Chondrocyte (in vitro differentiated cells): ENCODE data around the gene PPM1H. TPM values are rescaled to one million over a fixed set of nuclear protein-coding genes. Genes with fewer than 3 reads are reported as not detected.

Source experiments
- DNase-seq: peaks from one replicate; pipeline ENCODE4 v3.0.0; 2021; ENCODE audit warnings: mixed read lengths, low spot score
- H3K27ac Mint-ChIP-seq: one replicate; pipeline ENCODE4 v1.8.0; 2021; ENCODE audit warnings: mild to moderate bottlenecking, moderate library complexity, mixed read lengths; ENCODE audit not compliant: unreplicated experiment
- H3K27me3 Mint-ChIP-seq: 2 replicates; pipeline ENCODE4 v1.8.0; 2021; ENCODE audit warnings: low read depth, mixed read lengths
- H3K36me3 Mint-ChIP-seq: 2 replicates; pipeline ENCODE4 v1.8.0; 2021; ENCODE audit warnings: low read depth, mixed read lengths
- H3K4me1 Mint-ChIP-seq: 2 replicates; pipeline ENCODE4 v1.8.0; 2021; ENCODE audit warnings: low read depth, mild to moderate bottlenecking, mixed read lengths
- H3K4me3 Mint-ChIP-seq: one replicate; pipeline ENCODE4 v1.8.0; 2021; ENCODE audit warnings: mild to moderate bottlenecking, moderate library complexity, mixed read lengths; ENCODE audit not compliant: unreplicated experiment
- H3K9me3 Mint-ChIP-seq: 2 replicates; pipeline ENCODE4 v1.8.0; 2021; ENCODE audit warnings: low read depth, mixed read lengths
- total RNA-seq: library from RNA; stranded (reverse); gene quantifications from 3 replicates; pipeline ENCODE4 v1.2.1, GENCODE V29; 2021
- TF ChIP-seq, protein P1 (sequence below): fragments of 200-600 bp; sonication (generic); IDR thresholded peaks from 2 replicates; pipeline ENCODE4 v1.5.0; 2021; ENCODE audit warnings: antibody characterized with exemption, mild to moderate bottlenecking, moderate library complexity

The PPM1H gene
- total RNA-seq, 1 donor from 2014 or later: 34.3 TPM

DNA sequence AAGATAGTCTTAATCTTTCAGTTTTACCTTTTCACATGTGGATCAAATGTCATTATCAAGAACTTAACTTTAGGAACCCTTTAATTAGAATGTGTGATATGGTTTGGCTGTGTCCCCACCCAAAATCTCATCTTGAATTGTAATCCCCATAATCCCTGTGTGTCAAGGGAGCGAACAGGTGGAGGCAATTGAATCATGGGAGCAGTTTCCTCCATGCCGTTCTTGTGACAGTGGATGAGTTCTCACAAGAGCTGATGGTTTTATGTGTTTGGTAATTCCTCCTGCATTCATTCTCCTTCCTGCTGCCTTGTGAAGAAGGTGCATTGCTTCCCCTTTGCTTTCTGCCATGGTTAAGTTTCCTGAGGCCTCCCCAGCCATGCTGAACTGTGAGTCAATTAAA is 307.8 kb downstream of the PPM1H start:
- TF ChIP-seq, protein P1, sequence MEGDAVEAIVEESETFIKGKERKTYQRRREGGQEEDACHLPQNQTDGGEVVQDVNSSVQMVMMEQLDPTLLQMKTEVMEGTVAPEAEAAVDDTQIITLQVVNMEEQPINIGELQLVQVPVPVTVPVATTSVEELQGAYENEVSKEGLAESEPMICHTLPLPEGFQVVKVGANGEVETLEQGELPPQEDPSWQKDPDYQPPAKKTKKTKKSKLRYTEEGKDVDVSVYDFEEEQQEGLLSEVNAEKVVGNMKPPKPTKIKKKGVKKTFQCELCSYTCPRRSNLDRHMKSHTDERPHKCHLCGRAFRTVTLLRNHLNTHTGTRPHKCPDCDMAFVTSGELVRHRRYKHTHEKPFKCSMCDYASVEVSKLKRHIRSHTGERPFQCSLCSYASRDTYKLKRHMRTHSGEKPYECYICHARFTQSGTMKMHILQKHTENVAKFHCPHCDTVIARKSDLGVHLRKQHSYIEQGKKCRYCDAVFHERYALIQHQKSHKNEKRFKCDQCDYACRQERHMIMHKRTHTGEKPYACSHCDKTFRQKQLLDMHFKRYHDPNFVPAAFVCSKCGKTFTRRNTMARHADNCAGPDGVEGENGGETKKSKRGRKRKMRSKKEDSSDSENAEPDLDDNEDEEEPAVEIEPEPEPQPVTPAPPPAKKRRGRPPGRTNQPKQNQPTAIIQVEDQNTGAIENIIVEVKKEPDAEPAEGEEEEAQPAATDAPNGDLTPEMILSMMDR: no peak
- Mint-ChIP-seq H3K9me3 (no peaks in the 10 kb centered on the region), H3K27ac (no peak overlapping the region), H3K27me3 (no peaks in the 10 kb centered on the region), H3K4me1 (peaks cover 17% of the 10 kb centered on the region), H3K36me3 (no peaks in the 10 kb centered on the region), H3K4me3 (no peak overlapping the region)
- no peak for DNase-seq

DNA sequence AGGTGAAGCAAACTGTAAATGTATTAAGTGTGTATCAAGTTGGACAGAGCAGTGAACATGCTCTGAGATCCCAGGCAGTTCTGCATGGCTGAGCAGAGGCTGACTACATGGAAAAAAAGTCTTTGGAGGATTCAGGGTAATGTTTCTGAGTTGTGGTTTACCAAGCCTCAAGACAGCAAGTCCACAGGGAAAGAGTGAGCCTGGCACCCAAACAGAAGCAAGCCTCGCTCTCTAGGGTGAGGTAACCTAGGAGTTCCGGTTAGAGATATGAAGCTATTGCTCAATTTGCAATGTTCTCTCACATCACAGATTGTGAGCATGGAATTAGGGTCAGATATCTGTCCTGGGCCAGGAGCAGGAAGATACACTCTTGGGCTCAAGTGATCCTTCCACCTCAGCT is 309.7 kb downstream of the PPM1H start:
- H3K36me3 Mint-ChIP-seq: no peaks in the 10 kb centered on the region
- TF ChIP-seq, protein P1: no peak
- DNase-seq: no peak
- no peaks in the 10 kb centered on the region for H3K27me3 Mint-ChIP-seq
- peaks cover 7% of the 10 kb centered on the region for H3K4me1 Mint-ChIP-seq
- H3K4me3 Mint-ChIP-seq: no peak overlapping the region
- no peak overlapping the region for H3K27ac Mint-ChIP-seq
- no peaks in the 10 kb centered on the region for H3K9me3 Mint-ChIP-seq

DNA sequence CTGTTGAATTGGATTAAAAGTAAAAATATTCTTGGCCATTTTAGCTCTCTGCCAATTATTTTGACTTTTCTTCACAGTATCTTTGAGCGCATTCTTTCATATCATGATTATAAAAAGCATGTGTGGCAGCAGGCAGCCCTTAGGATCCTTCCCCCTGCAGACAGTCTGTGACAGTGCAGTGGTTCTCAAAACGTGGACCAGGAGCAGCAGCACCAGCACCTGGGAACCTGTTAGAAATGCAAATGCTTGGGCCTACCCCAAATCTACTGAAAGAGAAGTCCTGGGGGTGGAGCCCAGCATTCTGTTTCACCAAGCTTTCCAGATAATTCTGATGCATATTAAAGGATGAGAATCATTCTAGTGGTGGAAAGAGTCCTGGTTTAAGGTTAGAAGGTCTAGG is 312.8 kb downstream of the PPM1H start:
- Mint-ChIP-seq H3K9me3 (no peaks in the 10 kb centered on the region), H3K27me3 (no peaks in the 10 kb centered on the region), H3K27ac (no peak overlapping the region), H3K4me1 (no peaks in the 10 kb centered on the region), H3K4me3 (no peak overlapping the region), H3K36me3 (no peaks in the 10 kb centered on the region)
- TF ChIP-seq, protein P1: no peak
- DNase-seq: no peak

DNA sequence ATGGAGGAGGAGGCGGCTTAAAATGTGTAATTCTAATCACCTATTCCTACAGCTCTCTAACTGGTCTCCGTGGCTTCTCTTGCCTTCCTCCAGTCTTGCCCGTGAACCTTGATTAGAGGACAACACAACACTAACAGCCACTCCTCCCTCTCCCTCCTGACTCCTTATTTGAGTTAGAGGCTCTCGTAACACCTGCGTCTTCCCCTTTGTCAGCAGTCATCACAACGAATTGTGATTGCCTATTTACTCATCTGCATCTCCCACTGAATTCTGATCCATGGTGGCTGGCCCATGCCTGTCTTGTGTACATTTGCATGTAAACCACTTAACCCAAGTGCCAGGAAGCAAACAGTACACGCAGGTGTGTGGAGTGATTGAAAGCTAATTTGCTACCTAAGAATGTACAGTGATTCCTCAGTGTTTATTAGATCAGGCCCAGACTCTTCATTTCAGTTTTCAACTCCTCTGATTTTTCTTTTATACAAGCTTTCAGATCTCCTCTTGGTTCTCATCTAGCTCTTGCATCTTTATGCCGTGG is 313.8 kb downstream of the PPM1H start:
- DNase-seq: no peak
- Mint-ChIP-seq H3K27me3 (no peaks in the 10 kb centered on the region), H3K4me1 (peaks cover 8% of the 10 kb centered on the region), H3K9me3 (no peaks in the 10 kb centered on the region), H3K36me3 (peaks cover 5% of the 10 kb centered on the region), H3K27ac (no peak overlapping the region), H3K4me3 (no peak overlapping the region)
- TF ChIP-seq, protein P1: no peak

DNA sequence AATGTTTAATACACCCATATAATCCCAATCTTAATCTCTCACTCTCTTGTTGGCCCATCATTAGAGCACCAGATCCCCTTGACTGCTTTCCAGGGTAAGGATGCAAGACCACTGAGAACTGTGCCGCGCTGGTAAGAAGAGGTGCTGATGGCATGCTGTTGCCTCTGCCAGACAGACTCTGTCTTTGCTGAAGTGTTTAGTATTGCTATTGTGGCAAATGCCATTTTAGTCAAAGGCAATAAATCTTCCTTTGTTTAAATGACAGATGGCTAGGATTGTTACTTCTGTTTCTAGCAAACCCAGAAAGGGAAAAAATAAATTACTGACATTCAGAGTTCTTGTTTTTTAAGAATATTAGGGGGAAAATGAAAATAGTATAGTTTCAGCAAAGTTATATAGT is 316.0 kb downstream of the PPM1H start:
- H3K36me3 Mint-ChIP-seq: peaks cover 7% of the 10 kb centered on the region
- no peaks in the 10 kb centered on the region for H3K27me3 Mint-ChIP-seq
- no peak for DNase-seq

More for the DNA sequence above, 316.0 kb downstream of the PPM1H start:
- Mint-ChIP-seq H3K9me3 (no peaks in the 10 kb centered on the region), H3K27ac (no peak overlapping the region), H3K4me1 (peaks cover 11% of the 10 kb centered on the region), H3K4me3 (no peak overlapping the region)
- TF ChIP-seq, protein P1: no peak
